CD14-positive monocyte (primary cell): ENCODE results near the gene EME1. TPM values are rescaled to one million over a fixed set of nuclear protein-coding genes. Genes with fewer than 3 reads are reported as not detected.

Experiments used
- DNase-seq, 3 donors: peaks; one replicate each; pipeline ENCODE4 v3.0.0-alpha.2; 2011 to 2022
- H2AFZ ChIP-seq: 2 replicates; pipeline ENCODE4 v1.6.0; 2012; ENCODE audit warnings: mild to moderate bottlenecking, low read depth, low read length, inconsistent platforms; ENCODE audit not compliant: insufficient read depth, poor library complexity, severe bottlenecking
- H3K27ac ChIP-seq, 2 donors: 1 replicate in 1 of 2; 2 replicates in 1 of 2; pipeline ENCODE4 v1.5.1; 2012 to 2013; ENCODE audit warnings: low read length in 2 of 2, control low read depth in 1 of 2, inconsistent platforms in 1 of 2, low read depth in 1 of 2, mild to moderate bottlenecking in 1 of 2
- H3K27me3 ChIP-seq, 2 donors: one replicate each; pipeline versions ENCODE4 v1.6.0 to v1.6.1; 2011 to 2013; ENCODE audit warnings: low read length in 2 of 2; ENCODE audit not compliant: control insufficient read depth in 2 of 2, insufficient read depth in 2 of 2
- H3K36me3 ChIP-seq, 2 donors: replicated peaks in 1 of 2; 1 replicate in 1 of 2; 2 replicates in 1 of 2; pipeline versions ENCODE4 v1.5.1 to v1.6.1; 2012 to 2013; ENCODE audit warnings: low read length in 2 of 2, control low read depth in 1 of 2, inconsistent platforms in 1 of 2, mild to moderate bottlenecking in 1 of 2; ENCODE audit not compliant: insufficient read depth in 2 of 2, control insufficient read depth in 1 of 2
- H3K4me1 ChIP-seq, 2 donors: 1 replicate in 1 of 2; 2 replicates in 1 of 2; pipeline versions ENCODE4 v1.5.1 to v1.6.1; 2012 to 2013; ENCODE audit warnings: low read length in 2 of 2, control low read depth in 1 of 2, inconsistent platforms in 1 of 2, mild to moderate bottlenecking in 1 of 2, moderate library complexity in 1 of 2; ENCODE audit not compliant: insufficient read depth in 2 of 2, control insufficient read depth in 1 of 2
- H3K4me2 ChIP-seq: replicated peaks from 2 replicates; pipeline ENCODE3; 2012; ENCODE audit warnings: low read length, moderate library complexity, mild to moderate bottlenecking; ENCODE audit not compliant: poor library complexity, severe bottlenecking; ENCODE audit errors: extremely low read depth
- H3K4me3 ChIP-seq, 3 experiments: fragments of 200-600 bp in 1 of 3; sonication (generic) in 1 of 3; replicated peaks in 1 of 3; 1 replicate in 2 of 3; 2 replicates in 1 of 3; pipeline ENCODE4 v1.5.1; 2011 to 2013; ENCODE audit warnings: low read length in 3 of 3, mild to moderate bottlenecking in 3 of 3, control low read depth in 2 of 3, low read depth in 2 of 3, inconsistent platforms in 1 of 3, moderate library complexity in 1 of 3
- H3K79me2 ChIP-seq: 2 replicates; pipeline ENCODE4 v1.6.0; 2012; ENCODE audit warnings: mild to moderate bottlenecking, control low read depth, inconsistent platforms, low read length, moderate library complexity; ENCODE audit not compliant: insufficient read depth
- H3K9ac ChIP-seq: 2 replicates; pipeline ENCODE4 v1.6.0; 2017; ENCODE audit warnings: low read length, mild to moderate bottlenecking; ENCODE audit not compliant: insufficient read depth, poor library complexity, severe bottlenecking
- H3K9me3 ChIP-seq, 2 donors: replicated peaks in 1 of 2; 1 replicate in 1 of 2; 2 replicates in 1 of 2; pipeline versions ENCODE4 v1.5.1 to v1.6.1; 2012 to 2013; ENCODE audit warnings: low read length in 2 of 2, control low read depth in 1 of 2; ENCODE audit not compliant: control insufficient read depth in 1 of 2, insufficient read depth in 1 of 2
- H4K20me1 ChIP-seq: 2 replicates; pipeline ENCODE4 v1.6.0; 2012; ENCODE audit warnings: mild to moderate bottlenecking, low read length, control low read depth, moderate library complexity; ENCODE audit not compliant: insufficient read depth
- H3K27ac Mint-ChIP-seq, 7 donors: one replicate each; pipeline ENCODE4 v1.8.0; 2020; ENCODE audit warnings: mild to moderate bottlenecking in 7 of 7, mixed read lengths in 7 of 7, moderate library complexity in 6 of 7, inconsistent platforms in 2 of 7
- H3K27me3 Mint-ChIP-seq, 3 donors: one replicate each; pipeline ENCODE4 v1.8.0; 2021 to 2022; ENCODE audit warnings: low read depth in 3 of 3, mild to moderate bottlenecking in 3 of 3, mixed read lengths in 3 of 3, moderate library complexity in 3 of 3, inconsistent platforms in 1 of 3
- H3K36me3 Mint-ChIP-seq, 2 donors: one replicate each; pipeline ENCODE4 v1.8.0; 2020; ENCODE audit warnings: mixed read lengths in 2 of 2, inconsistent platforms in 1 of 2, mild to moderate bottlenecking in 1 of 2
- H3K4me1 Mint-ChIP-seq: one replicate; pipeline ENCODE4 v1.8.0; 2020; ENCODE audit warnings: mild to moderate bottlenecking, mixed read lengths
- H3K4me3 Mint-ChIP-seq, 2 donors: one replicate each; pipeline ENCODE4 v1.8.0; 2020; ENCODE audit warnings: mild to moderate bottlenecking in 2 of 2, mixed read lengths in 2 of 2, moderate library complexity in 1 of 2
- H3K9me3 Mint-ChIP-seq, 7 donors: one replicate each; pipeline ENCODE4 v1.8.0; 2020 to 2022; ENCODE audit warnings: mixed read lengths in 7 of 7, mild to moderate bottlenecking in 6 of 7, moderate library complexity in 6 of 7, inconsistent platforms in 2 of 7
- WGBS: methylation state at CpG from one replicate; pipeline ENCODE4 v1.1.5; 2013; ENCODE audit warnings: missing lambda C conversion rate; ENCODE audit not compliant: insufficient coverage; 5-methylcytosine and 5-hydroxymethylcytosine counted together
- intact Hi-C, 2 donors: fragments of 100-400 bp; cut with micrococcal nuclease; formaldehyde crosslinking; loops; one replicate each; pipeline versions ENCODE4 v1.15.0 to v1.15.1; 2023
- polyA plus RNA-seq, 3 donors: library from polyadenylated mRNA; depleted of rRNA in 1 of 3; unstranded in 2 of 3; stranded (reverse) in 1 of 3; fragments of 300-500 nt in 2 of 3; fragments of >200 nt in 1 of 3; fragmentation: Illumina TruSeq in 2 of 3; gene quantifications; 1 replicate in 2 of 3; 2 replicates in 1 of 3; pipeline ENCODE4 v1.2.3, GENCODE V29; 2012 to 2021
- TF ChIP-seq, protein P1 (sequence below): fragments of 200-600 bp; IDR thresholded peaks from one replicate; pipeline ENCODE4 v1.8.0; 2022; ENCODE audit warnings: antibody characterized with exemption, mild to moderate bottlenecking

The EME1 gene
- polyA plus RNA-seq, 3 donors = 0.33 to 0.76 (median 0.43) TPM

DNA sequence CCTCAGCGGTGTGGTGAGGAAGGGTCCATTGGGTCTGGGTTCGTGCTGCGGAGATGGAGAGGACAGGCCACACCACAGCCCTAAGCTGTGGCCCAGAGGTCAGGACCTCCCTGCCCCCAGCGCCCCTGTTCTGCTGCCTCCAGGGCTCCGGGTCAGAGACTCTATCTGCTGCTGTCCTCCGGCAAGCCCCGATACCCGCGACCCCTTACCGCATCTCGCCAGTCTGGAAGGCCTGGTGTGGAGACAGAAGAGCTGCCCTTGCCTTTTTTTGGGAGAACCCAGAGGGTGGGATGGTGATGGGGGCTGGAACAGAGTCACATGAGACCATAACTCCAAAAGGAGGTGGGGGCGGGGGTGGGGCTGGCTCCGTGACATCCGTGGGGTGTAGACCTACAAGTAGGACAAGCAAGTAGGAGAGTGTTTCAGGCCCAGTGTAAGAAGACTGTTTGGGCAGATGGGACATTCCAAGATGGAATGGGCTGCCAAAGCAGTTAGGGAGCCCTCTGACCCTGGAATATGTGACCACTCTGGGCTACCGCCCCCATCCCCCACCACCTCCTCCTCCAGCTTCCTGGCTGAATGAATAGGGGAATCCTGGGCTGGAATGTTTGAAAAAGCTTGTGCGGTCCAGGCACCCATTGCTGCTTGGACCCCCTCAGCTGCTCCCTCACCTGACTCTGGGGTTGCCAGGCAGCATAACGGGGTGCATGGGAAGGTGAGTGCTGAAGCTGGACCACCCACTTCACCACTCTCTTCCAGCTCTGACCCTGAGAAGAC lies 25.7 kb upstream of the EME1 start:
- H3K4me3 Mint-ChIP-seq = peak overlapping the region; percentile 93 to 95
- Histone ChIP-seq H3K9ac (peak overlapping the region; percentile 75), H3K4me1 (peaks cover 26 to 27% of the 10 kb centered on the region in 2 donors), H3K36me3 (no peaks in the 10 kb centered on the region), H3K27me3 (no peaks in the 10 kb centered on the region), H3K4me3 (peak overlapping the region; percentile 74 to 87 (median 75)), H3K9me3 (no peaks in the 10 kb centered on the region), H2AFZ (peak overlapping the region; percentile 87), H3K79me2 (peaks cover 14% of the 10 kb centered on the region), H4K20me1 (peaks cover 11% of the 10 kb centered on the region), H3K4me2 (peak overlapping the region; percentile 99), H3K27ac (no peak overlapping the region)
- intact Hi-C loops = no loop called here
- H3K27ac Mint-ChIP-seq = no peak overlapping the region
- peaks cover 4 to 6% of the 10 kb centered on the region in 2 donors for H3K36me3 Mint-ChIP-seq
- WGBS = 72% methylated on average over 13 of the region's 17 CpGs
- TF ChIP-seq, protein P1, sequence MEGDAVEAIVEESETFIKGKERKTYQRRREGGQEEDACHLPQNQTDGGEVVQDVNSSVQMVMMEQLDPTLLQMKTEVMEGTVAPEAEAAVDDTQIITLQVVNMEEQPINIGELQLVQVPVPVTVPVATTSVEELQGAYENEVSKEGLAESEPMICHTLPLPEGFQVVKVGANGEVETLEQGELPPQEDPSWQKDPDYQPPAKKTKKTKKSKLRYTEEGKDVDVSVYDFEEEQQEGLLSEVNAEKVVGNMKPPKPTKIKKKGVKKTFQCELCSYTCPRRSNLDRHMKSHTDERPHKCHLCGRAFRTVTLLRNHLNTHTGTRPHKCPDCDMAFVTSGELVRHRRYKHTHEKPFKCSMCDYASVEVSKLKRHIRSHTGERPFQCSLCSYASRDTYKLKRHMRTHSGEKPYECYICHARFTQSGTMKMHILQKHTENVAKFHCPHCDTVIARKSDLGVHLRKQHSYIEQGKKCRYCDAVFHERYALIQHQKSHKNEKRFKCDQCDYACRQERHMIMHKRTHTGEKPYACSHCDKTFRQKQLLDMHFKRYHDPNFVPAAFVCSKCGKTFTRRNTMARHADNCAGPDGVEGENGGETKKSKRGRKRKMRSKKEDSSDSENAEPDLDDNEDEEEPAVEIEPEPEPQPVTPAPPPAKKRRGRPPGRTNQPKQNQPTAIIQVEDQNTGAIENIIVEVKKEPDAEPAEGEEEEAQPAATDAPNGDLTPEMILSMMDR = no peak
- H3K27me3 Mint-ChIP-seq = peaks cover 2 to 6% (median 4%) of the 10 kb centered on the region in 3 donors
- no peaks in the 10 kb centered on the region for H3K9me3 Mint-ChIP-seq
- DNase-seq = no peak
- peaks cover 30% of the 10 kb centered on the region for H3K4me1 Mint-ChIP-seq

GRCh38 chr17:50347894-50348291 lies 25.1 kb upstream of the EME1 start:
- no peaks in the 10 kb centered on the region for H3K27me3 ChIP-seq
- TF ChIP-seq, protein P1 = no peak
- no peaks in the 10 kb centered on the region for H3K9me3 Mint-ChIP-seq
- DNase-seq = no peak
- H3K79me2 ChIP-seq = peaks cover 14% of the 10 kb centered on the region
- intact Hi-C loops = no loop called here
- WGBS = 100% methylated on average over 1 of the region's 3 CpGs
- H3K4me1 Mint-ChIP-seq = peaks cover 30% of the 10 kb centered on the region
- peaks cover 26 to 27% of the 10 kb centered on the region in 2 donors for H3K4me1 ChIP-seq
- H2AFZ ChIP-seq = no peak overlapping the region
- H3K36me3 Mint-ChIP-seq = peaks cover 7 to 9% of the 10 kb centered on the region in 2 donors
- H3K4me3 Mint-ChIP-seq = no peak overlapping the region
- no peak overlapping the region for H3K4me2 ChIP-seq
- H3K27ac Mint-ChIP-seq = no peak overlapping the region
- H3K27me3 Mint-ChIP-seq = peaks cover 2 to 6% (median 4%) of the 10 kb centered on the region in 3 donors
- H3K27ac ChIP-seq = no peak overlapping the region
- no peak overlapping the region for H3K4me3 ChIP-seq
- H3K36me3 ChIP-seq = peaks cover 0 to 1% of the 10 kb centered on the region in 2 donors
- no peaks in the 10 kb centered on the region for H3K9me3 ChIP-seq
- no peak overlapping the region for H3K9ac ChIP-seq
- H4K20me1 ChIP-seq = peaks cover 13% of the 10 kb centered on the region
